WTC11 (cell line): Measurements from ENCODE around the gene EEIG2. TPM values are rescaled to one million over a fixed set of nuclear protein-coding genes. Genes with fewer than 3 reads are reported as not detected.

ENCODE experiments used
- ATAC-seq: fragments of 200-7000 bp; cut with Tn5 transposase; 2 replicates; pipeline ENCODE4 v1.10.0; 2021; ENCODE audit warnings: mild to moderate bottlenecking, moderate library complexity
- CTCF ChIA-PET: fragments of 300-600 bp; sonication (Branson Sonifier 250); formaldehyde crosslinking; loops from one replicate; lab custom pipeline; 2021; ENCODE audit warnings: antibody characterized with exemption; lab: Charles Lee
- POLR2A ChIA-PET: fragments of 350-600 bp; sonication (Branson Sonifier 250); formaldehyde crosslinking; loops from one replicate; lab custom pipeline; 2021; ENCODE audit warnings: antibody characterized with exemption; lab: Charles Lee
- DNase-seq: peaks from one replicate; pipeline ENCODE4 v3.0.0; 2021; ENCODE audit warnings: low spot score
- H3K27ac Mint-ChIP-seq: 2 replicates; pipeline ENCODE4 v1.8.0; 2021; ENCODE audit warnings: mixed read lengths
- H3K27me3 Mint-ChIP-seq: 2 replicates; pipeline ENCODE4 v1.8.0; 2021; ENCODE audit warnings: low read depth, mild to moderate bottlenecking, moderate library complexity, mixed read lengths
- H3K36me3 Mint-ChIP-seq: 2 replicates; pipeline ENCODE4 v1.8.0; 2021; ENCODE audit warnings: mixed read lengths
- H3K4me1 Mint-ChIP-seq: 2 replicates; pipeline ENCODE4 v1.8.0; 2022; ENCODE audit warnings: mixed read lengths
- H3K4me3 Mint-ChIP-seq: 2 replicates; pipeline ENCODE4 v1.8.0; 2021; ENCODE audit warnings: mild to moderate bottlenecking, moderate library complexity, mixed read lengths
- H3K9me3 Mint-ChIP-seq: 2 replicates; pipeline ENCODE4 v1.8.0; 2021; ENCODE audit warnings: mixed read lengths
- ELF4 ChIP-seq: sonication (generic); formaldehyde crosslinking; IDR thresholded peaks from 2 replicates; pipeline ENCODE4 v1.8.1; 2022; ENCODE audit warnings: low read depth, mild to moderate bottlenecking, moderate library complexity, missing genetic modification reagents
- EMX1 ChIP-seq: fragments of 250-450 bp; sonication (Bioruptor Pico); IDR thresholded peaks from 2 replicates; pipeline ENCODE4 v1.8.0; 2021; ENCODE audit warnings: mild to moderate bottlenecking
- IRF2 ChIP-seq: sonication (generic); formaldehyde crosslinking; IDR thresholded peaks from 2 replicates; pipeline ENCODE4 v1.8.0; 2022; ENCODE audit warnings: low read depth, missing genetic modification reagents, borderline replicate concordance
- NFATC4 ChIP-seq: fragments of 250-450 bp; sonication (Bioruptor Pico); IDR thresholded peaks from 2 replicates; pipeline ENCODE4 v1.9.0; 2021; ENCODE audit warnings: mild to moderate bottlenecking
- PRRX2 ChIP-seq: fragments of 250-450 bp; sonication (Bioruptor Pico); IDR thresholded peaks from 2 replicates; pipeline ENCODE4 v1.8.0; 2021; ENCODE audit warnings: mild to moderate bottlenecking
- TCF7 ChIP-seq: sonication (generic); formaldehyde crosslinking; IDR thresholded peaks from 2 replicates; pipeline ENCODE4 v1.8.0; 2022; ENCODE audit warnings: mild to moderate bottlenecking, low read depth, missing genetic modification reagents, moderate library complexity
- TEAD4 ChIP-seq: sonication (generic); formaldehyde crosslinking; IDR thresholded peaks from 2 replicates; pipeline ENCODE4 v1.8.0; 2022; ENCODE audit warnings: mild to moderate bottlenecking, missing genetic modification reagents
- ZBTB21 ChIP-seq: sonication (generic); formaldehyde crosslinking; IDR thresholded peaks from 2 replicates; pipeline ENCODE4 v1.8.1; 2023; ENCODE audit warnings: mild to moderate bottlenecking, missing genetic modification reagents, borderline replicate concordance
- ZNF219 ChIP-seq: sonication (generic); formaldehyde crosslinking; IDR thresholded peaks from 2 replicates; pipeline ENCODE4 v1.8.0; 2023; ENCODE audit warnings: missing genetic modification reagents, mild to moderate bottlenecking, borderline replicate concordance
- total RNA-seq: library from RNA; stranded (reverse); gene quantifications from 3 replicates; pipeline ENCODE4 v1.2.3, GENCODE V29; 2021
- TF ChIP-seq, protein P1 (sequence below): sonication (generic); formaldehyde crosslinking; IDR thresholded peaks from 2 replicates; pipeline ENCODE4 v1.8.0; 2022; ENCODE audit warnings: mild to moderate bottlenecking, missing genetic modification reagents
- TF ChIP-seq, protein P2 (sequence below): sonication (generic); formaldehyde crosslinking; IDR thresholded peaks from 2 replicates; pipeline ENCODE4 v1.8.0; 2022; ENCODE audit warnings: mild to moderate bottlenecking, missing genetic modification reagents
- TF ChIP-seq, protein P3 (sequence below): sonication (generic); formaldehyde crosslinking; IDR thresholded peaks from 2 replicates; pipeline ENCODE4 v1.8.1; 2023; ENCODE audit warnings: mild to moderate bottlenecking, moderate library complexity, missing genetic modification reagents
- TF ChIP-seq, protein P4 (sequence below): sonication (generic); formaldehyde crosslinking; IDR thresholded peaks from 2 replicates; pipeline ENCODE4 v1.8.1; 2022; ENCODE audit warnings: mild to moderate bottlenecking, moderate library complexity, missing genetic modification reagents
- TF ChIP-seq, protein P5 (sequence below): sonication (generic); formaldehyde crosslinking; IDR thresholded peaks from 2 replicates; pipeline ENCODE4 v1.8.1; 2023; ENCODE audit warnings: mild to moderate bottlenecking, missing genetic modification reagents, borderline replicate concordance
- TF ChIP-seq, protein P6 (sequence below): sonication (generic); formaldehyde crosslinking; IDR thresholded peaks from 2 replicates; pipeline ENCODE4 v1.8.1; 2022; ENCODE audit warnings: missing genetic modification reagents, borderline replicate concordance
- TF ChIP-seq, protein P7 (sequence below): fragments of 250-450 bp; sonication (Bioruptor Pico); IDR thresholded peaks from 2 replicates; pipeline ENCODE4 v1.9.0; 2021; ENCODE audit warnings: moderate library complexity, mild to moderate bottlenecking, inconsistent platforms, borderline replicate concordance
- TF ChIP-seq, protein P8 (sequence below): fragments of 250-450 bp; sonication (Bioruptor Pico); IDR thresholded peaks from 2 replicates; pipeline ENCODE4 v1.9.0; 2021; ENCODE audit warnings: mild to moderate bottlenecking, borderline replicate concordance

Gene EEIG2
- total RNA-seq, 1 experiment from 2014 or later, result 65.7 TPM

DNA sequence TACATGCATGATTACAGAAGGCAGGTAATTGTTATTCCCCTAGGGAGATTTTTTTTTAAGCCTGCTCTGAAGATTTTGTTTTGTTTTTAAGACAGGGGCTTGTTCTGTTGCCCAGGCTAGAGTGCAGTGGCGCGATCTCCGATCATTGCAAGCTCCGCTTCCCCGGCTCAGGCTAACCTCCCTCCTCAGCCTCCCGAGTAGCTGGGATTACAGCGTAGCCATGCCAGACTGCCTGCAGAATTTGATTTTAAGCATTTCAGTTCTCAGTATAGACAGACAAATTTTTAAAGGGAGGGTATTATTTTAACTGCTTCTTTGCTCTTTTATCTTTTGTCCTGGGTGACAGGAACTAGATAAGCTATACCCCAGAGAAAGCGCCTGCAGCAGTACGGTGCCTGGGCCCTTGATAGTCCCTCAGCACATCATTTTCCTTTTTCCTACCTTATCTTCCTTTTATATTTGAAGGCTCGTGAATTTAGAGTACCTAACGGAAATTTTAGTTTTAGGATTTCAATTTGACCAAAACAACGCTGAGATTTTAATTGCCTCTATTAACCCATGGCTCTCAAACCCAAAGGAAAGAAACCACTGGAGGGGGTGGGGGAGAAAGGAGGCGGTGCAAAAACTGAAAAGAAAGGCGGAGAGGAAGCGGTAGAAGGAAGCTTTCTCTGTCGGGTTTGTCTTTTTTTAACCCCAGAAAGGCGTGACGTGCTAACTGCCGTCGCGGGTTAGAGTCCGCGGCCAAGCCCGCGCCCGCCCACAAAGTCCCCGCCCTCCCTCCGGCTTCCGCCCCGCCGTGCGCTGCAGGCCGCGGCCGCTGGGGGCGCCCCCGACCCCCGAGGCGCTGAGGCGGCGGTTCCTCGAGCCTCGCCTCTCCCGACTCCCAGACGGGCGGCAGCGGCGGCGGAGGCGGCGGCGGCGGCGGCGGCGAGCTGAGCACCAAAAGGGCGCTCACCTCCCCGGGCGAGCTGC lies at the start of gene EEIG2 (continued):
- TF ChIP-seq TCF7 (CRISPR knock-in tag), result no peak
- TF ChIP-seq, protein P1, sequence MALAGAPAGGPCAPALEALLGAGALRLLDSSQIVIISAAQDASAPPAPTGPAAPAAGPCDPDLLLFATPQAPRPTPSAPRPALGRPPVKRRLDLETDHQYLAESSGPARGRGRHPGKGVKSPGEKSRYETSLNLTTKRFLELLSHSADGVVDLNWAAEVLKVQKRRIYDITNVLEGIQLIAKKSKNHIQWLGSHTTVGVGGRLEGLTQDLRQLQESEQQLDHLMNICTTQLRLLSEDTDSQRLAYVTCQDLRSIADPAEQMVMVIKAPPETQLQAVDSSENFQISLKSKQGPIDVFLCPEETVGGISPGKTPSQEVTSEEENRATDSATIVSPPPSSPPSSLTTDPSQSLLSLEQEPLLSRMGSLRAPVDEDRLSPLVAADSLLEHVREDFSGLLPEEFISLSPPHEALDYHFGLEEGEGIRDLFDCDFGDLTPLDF, result no peak
- no peak for TF ChIP-seq IRF2 (CRISPR knock-in tag)
- no peak for TF ChIP-seq EMX1 (CRISPR knock-in tag)
- no peak for TF ChIP-seq ELF4 (CRISPR knock-in tag)
- no peak for TF ChIP-seq PRRX2 (CRISPR knock-in tag)
- TF ChIP-seq, protein P2, sequence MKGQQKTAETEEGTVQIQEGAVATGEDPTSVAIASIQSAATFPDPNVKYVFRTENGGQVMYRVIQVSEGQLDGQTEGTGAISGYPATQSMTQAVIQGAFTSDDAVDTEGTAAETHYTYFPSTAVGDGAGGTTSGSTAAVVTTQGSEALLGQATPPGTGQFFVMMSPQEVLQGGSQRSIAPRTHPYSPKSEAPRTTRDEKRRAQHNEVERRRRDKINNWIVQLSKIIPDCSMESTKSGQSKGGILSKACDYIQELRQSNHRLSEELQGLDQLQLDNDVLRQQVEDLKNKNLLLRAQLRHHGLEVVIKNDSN, result no peak
- TF ChIP-seq TEAD4 (CRISPR knock-in tag), result no peak
- TF ChIP-seq, protein P3, sequence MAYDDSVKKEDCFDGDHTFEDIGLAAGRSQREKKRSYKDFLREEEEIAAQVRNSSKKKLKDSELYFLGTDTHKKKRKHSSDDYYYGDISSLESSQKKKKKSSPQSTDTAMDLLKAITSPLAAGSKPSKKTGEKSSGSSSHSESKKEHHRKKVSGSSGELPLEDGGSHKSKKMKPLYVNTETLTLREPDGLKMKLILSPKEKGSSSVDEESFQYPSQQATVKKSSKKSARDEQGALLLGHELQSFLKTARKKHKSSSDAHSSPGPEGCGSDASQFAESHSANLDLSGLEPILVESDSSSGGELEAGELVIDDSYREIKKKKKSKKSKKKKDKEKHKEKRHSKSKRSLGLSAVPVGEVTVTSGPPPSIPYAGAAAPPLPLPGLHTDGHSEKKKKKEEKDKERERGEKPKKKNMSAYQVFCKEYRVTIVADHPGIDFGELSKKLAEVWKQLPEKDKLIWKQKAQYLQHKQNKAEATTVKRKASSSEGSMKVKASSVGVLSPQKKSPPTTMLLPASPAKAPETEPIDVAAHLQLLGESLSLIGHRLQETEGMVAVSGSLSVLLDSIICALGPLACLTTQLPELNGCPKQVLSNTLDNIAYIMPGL (CRISPR knock-in tag), result peak; percentile 83
- TF ChIP-seq, protein P4, sequence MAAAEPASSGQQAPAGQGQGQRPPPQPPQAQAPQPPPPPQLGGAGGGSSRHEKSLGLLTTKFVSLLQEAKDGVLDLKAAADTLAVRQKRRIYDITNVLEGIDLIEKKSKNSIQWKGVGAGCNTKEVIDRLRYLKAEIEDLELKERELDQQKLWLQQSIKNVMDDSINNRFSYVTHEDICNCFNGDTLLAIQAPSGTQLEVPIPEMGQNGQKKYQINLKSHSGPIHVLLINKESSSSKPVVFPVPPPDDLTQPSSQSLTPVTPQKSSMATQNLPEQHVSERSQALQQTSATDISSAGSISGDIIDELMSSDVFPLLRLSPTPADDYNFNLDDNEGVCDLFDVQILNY (CRISPR knock-in tag), result peak; percentile 68; the same call in 1 of the 2 replicates
- TF ChIP-seq NFATC4 (CRISPR knock-in tag), result no peak
- TF ChIP-seq, protein P5, sequence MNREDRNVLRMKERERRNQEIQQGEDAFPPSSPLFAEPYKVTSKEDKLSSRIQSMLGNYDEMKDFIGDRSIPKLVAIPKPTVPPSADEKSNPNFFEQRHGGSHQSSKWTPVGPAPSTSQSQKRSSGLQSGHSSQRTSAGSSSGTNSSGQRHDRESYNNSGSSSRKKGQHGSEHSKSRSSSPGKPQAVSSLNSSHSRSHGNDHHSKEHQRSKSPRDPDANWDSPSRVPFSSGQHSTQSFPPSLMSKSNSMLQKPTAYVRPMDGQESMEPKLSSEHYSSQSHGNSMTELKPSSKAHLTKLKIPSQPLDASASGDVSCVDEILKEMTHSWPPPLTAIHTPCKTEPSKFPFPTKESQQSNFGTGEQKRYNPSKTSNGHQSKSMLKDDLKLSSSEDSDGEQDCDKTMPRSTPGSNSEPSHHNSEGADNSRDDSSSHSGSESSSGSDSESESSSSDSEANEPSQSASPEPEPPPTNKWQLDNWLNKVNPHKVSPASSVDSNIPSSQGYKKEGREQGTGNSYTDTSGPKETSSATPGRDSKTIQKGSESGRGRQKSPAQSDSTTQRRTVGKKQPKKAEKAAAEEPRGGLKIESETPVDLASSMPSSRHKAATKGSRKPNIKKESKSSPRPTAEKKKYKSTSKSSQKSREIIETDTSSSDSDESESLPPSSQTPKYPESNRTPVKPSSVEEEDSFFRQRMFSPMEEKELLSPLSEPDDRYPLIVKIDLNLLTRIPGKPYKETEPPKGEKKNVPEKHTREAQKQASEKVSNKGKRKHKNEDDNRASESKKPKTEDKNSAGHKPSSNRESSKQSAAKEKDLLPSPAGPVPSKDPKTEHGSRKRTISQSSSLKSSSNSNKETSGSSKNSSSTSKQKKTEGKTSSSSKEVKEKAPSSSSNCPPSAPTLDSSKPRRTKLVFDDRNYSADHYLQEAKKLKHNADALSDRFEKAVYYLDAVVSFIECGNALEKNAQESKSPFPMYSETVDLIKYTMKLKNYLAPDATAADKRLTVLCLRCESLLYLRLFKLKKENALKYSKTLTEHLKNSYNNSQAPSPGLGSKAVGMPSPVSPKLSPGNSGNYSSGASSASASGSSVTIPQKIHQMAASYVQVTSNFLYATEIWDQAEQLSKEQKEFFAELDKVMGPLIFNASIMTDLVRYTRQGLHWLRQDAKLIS, result no peak
- TF ChIP-seq, protein P6, sequence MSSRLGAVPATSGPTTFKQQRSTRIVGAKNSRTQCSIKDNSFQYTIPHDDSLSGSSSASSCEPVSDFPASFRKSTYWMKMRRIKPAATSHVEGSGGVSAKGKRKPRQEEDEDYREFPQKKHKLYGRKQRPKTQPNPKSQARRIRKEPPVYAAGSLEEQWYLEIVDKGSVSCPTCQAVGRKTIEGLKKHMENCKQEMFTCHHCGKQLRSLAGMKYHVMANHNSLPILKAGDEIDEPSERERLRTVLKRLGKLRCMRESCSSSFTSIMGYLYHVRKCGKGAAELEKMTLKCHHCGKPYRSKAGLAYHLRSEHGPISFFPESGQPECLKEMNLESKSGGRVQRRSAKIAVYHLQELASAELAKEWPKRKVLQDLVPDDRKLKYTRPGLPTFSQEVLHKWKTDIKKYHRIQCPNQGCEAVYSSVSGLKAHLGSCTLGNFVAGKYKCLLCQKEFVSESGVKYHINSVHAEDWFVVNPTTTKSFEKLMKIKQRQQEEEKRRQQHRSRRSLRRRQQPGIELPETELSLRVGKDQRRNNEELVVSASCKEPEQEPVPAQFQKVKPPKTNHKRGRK (CRISPR knock-in tag), result no peak
- no peak for TF ChIP-seq ZNF219 (CRISPR knock-in tag)

DNA sequence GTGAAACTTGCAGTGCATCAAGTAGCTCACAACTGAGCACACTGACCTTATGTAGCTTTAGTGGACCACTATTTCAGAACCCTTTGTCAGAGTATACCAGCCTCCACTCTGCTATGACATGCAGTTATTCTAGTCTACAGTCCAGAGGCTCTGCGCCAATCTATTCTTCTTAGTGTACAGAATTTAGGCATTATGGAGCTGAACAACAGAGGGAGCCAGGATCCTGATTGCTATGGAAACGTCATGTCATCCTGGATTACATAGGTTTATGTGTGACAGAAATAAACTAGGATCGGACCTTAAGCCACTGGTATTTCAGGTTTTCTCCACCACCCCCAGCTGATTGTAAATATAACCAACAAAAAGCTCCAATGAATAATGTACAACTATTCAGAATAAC lies 48.1 kb upstream of the EEIG2 start:
- no peak for ATAC-seq
- no peak for DNase-seq
- Mint-ChIP-seq H3K4me3 (no peak overlapping the region), H3K27me3 (peaks cover 2% of the 10 kb centered on the region; the same call in 1 of the 2 replicates), H3K36me3 (peaks cover 14% of the 10 kb centered on the region), H3K27ac (no peak overlapping the region), H3K4me1 (no peaks in the 10 kb centered on the region), H3K9me3 (peaks cover 18% of the 10 kb centered on the region)
- ChIA-PET CTCF (interaction anchor here (0.6 to 3.1 kb wide), 4 partner anchors 48 to 180 kb away, joined by 3 to 37 read pairs (median 4); partner anchors contain the start of genes EEIG2 and PRPF38B), POLR2A (interaction anchor here (1.0 kb wide), 1 partner anchor 48 kb away, joined by 3 read pairs; the partner anchor contains the start of gene EEIG2)
- TF ChIP-seq ZBTB21 (no peak), EMX1 (CRISPR knock-in tag) (no peak)
- TF ChIP-seq, protein P7, sequence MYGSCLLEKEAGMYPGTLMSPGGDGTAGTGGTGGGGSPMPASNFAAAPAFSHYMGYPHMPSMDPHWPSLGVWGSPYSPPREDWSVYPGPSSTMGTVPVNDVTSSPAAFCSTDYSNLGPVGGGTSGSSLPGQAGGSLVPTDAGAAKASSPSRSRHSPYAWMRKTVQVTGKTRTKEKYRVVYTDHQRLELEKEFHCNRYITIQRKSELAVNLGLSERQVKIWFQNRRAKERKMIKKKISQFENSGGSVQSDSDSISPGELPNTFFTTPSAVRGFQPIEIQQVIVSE (CRISPR knock-in tag), result no peak
- TF ChIP-seq, protein P8, sequence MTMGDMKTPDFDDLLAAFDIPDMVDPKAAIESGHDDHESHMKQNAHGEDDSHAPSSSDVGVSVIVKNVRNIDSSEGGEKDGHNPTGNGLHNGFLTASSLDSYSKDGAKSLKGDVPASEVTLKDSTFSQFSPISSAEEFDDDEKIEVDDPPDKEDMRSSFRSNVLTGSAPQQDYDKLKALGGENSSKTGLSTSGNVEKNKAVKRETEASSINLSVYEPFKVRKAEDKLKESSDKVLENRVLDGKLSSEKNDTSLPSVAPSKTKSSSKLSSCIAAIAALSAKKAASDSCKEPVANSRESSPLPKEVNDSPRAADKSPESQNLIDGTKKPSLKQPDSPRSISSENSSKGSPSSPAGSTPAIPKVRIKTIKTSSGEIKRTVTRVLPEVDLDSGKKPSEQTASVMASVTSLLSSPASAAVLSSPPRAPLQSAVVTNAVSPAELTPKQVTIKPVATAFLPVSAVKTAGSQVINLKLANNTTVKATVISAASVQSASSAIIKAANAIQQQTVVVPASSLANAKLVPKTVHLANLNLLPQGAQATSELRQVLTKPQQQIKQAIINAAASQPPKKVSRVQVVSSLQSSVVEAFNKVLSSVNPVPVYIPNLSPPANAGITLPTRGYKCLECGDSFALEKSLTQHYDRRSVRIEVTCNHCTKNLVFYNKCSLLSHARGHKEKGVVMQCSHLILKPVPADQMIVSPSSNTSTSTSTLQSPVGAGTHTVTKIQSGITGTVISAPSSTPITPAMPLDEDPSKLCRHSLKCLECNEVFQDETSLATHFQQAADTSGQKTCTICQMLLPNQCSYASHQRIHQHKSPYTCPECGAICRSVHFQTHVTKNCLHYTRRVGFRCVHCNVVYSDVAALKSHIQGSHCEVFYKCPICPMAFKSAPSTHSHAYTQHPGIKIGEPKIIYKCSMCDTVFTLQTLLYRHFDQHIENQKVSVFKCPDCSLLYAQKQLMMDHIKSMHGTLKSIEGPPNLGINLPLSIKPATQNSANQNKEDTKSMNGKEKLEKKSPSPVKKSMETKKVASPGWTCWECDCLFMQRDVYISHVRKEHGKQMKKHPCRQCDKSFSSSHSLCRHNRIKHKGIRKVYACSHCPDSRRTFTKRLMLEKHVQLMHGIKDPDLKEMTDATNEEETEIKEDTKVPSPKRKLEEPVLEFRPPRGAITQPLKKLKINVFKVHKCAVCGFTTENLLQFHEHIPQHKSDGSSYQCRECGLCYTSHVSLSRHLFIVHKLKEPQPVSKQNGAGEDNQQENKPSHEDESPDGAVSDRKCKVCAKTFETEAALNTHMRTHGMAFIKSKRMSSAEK (CRISPR knock-in tag), result no peak
